Ovary (tissue), 3 donors: ENCODE results near the gene FAM180B.

Experiments
- CTCF ChIP-seq, 3 donors: fragments of 450-650 bp in 2 of 3; fragments of 200-600 bp in 1 of 3; IDR thresholded peaks; one replicate each; pipeline versions ENCODE4 v1.5.1 to v1.8.0; 2016 to 2022; ENCODE audit warnings: antibody characterized with exemption in 3 of 3, mild to moderate bottlenecking in 1 of 3
- EP300 ChIP-seq: sonication (generic); formaldehyde crosslinking; IDR thresholded peaks from one replicate; pipeline ENCODE4 v1.6.1; 2017; ENCODE audit warnings: antibody characterized with exemption
- POLR2A ChIP-seq: fragments of 450-650 bp; IDR thresholded peaks from one replicate; pipeline ENCODE4 v1.6.1; 2017; ENCODE audit warnings: antibody characterized with exemption, mild to moderate bottlenecking, moderate library complexity
- donor health status: DM: no; HTN: no; CAD: no.

- TF ChIP-seq CTCF (IDR thresholded peaks at IDR 0.05) (no peak), POLR2A (no peak), EP300 (no peak)
Measured at GRCh38 chr11:47560426-47560825, 26.1 kb upstream of the FAM180B start.
